GM12891 (cell line): Measurements from ENCODE around the gene SPOPL.
A peak's percentile ranks its signal among the peaks of the same experiment; 100 is the strongest.
"Not testable (repeated sequence)": the region's sequence is repeated elsewhere in the genome, so short reads cannot be mapped to it uniquely, and the experiment has no call there.

Source experiments
- DNase-seq: peaks from one replicate; pipeline ENCODE4 v3.0.0; 2011; ENCODE audit warnings: low spot score; ENCODE audit not compliant: insufficient read length
- FAIRE-seq: peaks from 2 replicates; lab custom pipeline; 2011; peaks lifted over from hg19 to GRCh38; lab: Jason Lieb, UNC
- PAX5 ChIP-seq: IDR thresholded peaks from 2 replicates; pipeline ENCODE4 v1.6.1; 2011; ENCODE audit warnings: low read length, moderate library complexity, mild to moderate bottlenecking; ENCODE audit not compliant: insufficient read depth, severe bottlenecking
- POLR2A ChIP-seq: IDR thresholded peaks from 2 replicates; pipeline ENCODE4 v1.6.1; 2011; ENCODE audit warnings: low read depth, low read length, control low read depth
- POLR2AphosphoS5 ChIP-seq: IDR thresholded peaks from 2 replicates; pipeline ENCODE4 v1.6.1; 2011; ENCODE audit warnings: low read depth, low read length, control low read depth
- POU2F2 ChIP-seq: IDR thresholded peaks from 2 replicates; pipeline ENCODE4 v1.6.1; 2011; ENCODE audit warnings: low read depth, mild to moderate bottlenecking, control low read depth, low read length, moderate library complexity
- SPI1 ChIP-seq: IDR thresholded peaks from 2 replicates; pipeline ENCODE4 v1.6.1; 2011; ENCODE audit warnings: low read depth, low read length, control low read depth
- TAF1 ChIP-seq: IDR thresholded peaks from 2 replicates; pipeline ENCODE4 v1.6.1; 2011; ENCODE audit warnings: low read depth, low read length, control low read depth

SPOPL gene

GRCh38 chr2:138521821-138522220, 20.3 kb downstream of the SPOPL start:
- FAIRE-seq: no peak
- DNase-seq: no peak
- TF ChIP-seq POLR2A (no peak), POLR2AphosphoS5 (no peak), TAF1 (no peak), SPI1 (no peak), PAX5 (no peak), POU2F2 (no peak)

- FAIRE-seq: peak; percentile 43
- no peak for DNase-seq
- TF ChIP-seq POU2F2 (no peak), POLR2AphosphoS5 (no peak), POLR2A (no peak), PAX5 (no peak), SPI1 (no peak), TAF1 (no peak)
These were observed 21.0 kb downstream of the SPOPL start for GRCh38 chr2:138522556-138522955.

- DNase-seq, FAIRE-seq: not testable (repeated sequence)
These were observed 21.6 kb downstream of the SPOPL start for GRCh38 chr2:138523018-138523672.

- not testable (repeated sequence) for DNase-seq, FAIRE-seq
These were observed 22.1 kb downstream of the SPOPL start for GRCh38 chr2:138523673-138524042.

GRCh38 chr2:138524353-138524752, 22.8 kb downstream of the SPOPL start:
- DNase-seq, FAIRE-seq: not testable (repeated sequence)

GRCh38 chr2:138531913-138532312, 30.3 kb downstream of the SPOPL start:
- no peak for TF ChIP-seq TAF1
- no peak for TF ChIP-seq SPI1
- TF ChIP-seq PAX5: no peak
- TF ChIP-seq POU2F2: no peak
- TF ChIP-seq POLR2A: no peak
- TF ChIP-seq POLR2AphosphoS5: no peak
- no peak for FAIRE-seq
- DNase-seq: no peak

GRCh38 chr2:138534791-138535190, 33.2 kb downstream of the SPOPL start:
- TF ChIP-seq SPI1 (no peak), POU2F2 (no peak), POLR2A (no peak), POLR2AphosphoS5 (no peak), TAF1 (no peak), PAX5 (no peak)

GRCh38 chr2:138536302-138536701, 34.7 kb downstream of the SPOPL start:
- FAIRE-seq (no peak), DNase-seq (no peak)
- TF ChIP-seq POLR2AphosphoS5: no peak
- TF ChIP-seq TAF1: no peak
- TF ChIP-seq SPI1: no peak
- TF ChIP-seq PAX5: no peak
- TF ChIP-seq POLR2A: no peak
- TF ChIP-seq POU2F2: no peak

More at GRCh38 chr2:138534791-138535190, 33.2 kb downstream of the SPOPL start:
- no peak for DNase-seq
- no peak for FAIRE-seq

- FAIRE-seq (no peak), DNase-seq (no peak)
- TF ChIP-seq TAF1 (no peak), SPI1 (no peak), POLR2A (no peak), POU2F2 (no peak), POLR2AphosphoS5 (no peak), PAX5 (no peak)
These were observed 35.2 kb downstream of the SPOPL start for GRCh38 chr2:138536740-138537139.

- no peak for DNase-seq
- FAIRE-seq: peak; percentile 35
- TF ChIP-seq POU2F2 (no peak), POLR2A (no peak), TAF1 (no peak), PAX5 (no peak), POLR2AphosphoS5 (no peak), SPI1 (no peak)
These were observed 35.8 kb downstream of the SPOPL start for GRCh38 chr2:138537170-138537915.

- not testable (repeated sequence) for DNase-seq, FAIRE-seq
These were observed 42.6 kb downstream of the SPOPL start for GRCh38 chr2:138544206-138544605.
